A673 (cell line): ENCODE measurements around the gene NHLRC1. TPM values are rescaled to one million over a fixed set of nuclear protein-coding genes. Genes with fewer than 3 reads are reported as not detected.

Experiments
- BruUV-seq: library from RNA; stranded (reverse); fragments of 400-500 nt; replicated peaks from 2 replicates; lab custom pipeline; 2021; lab: Mats Ljungman, UMichigan
- CTCF ChIA-PET: fragments of 300-600 bp; sonication (Branson Sonifier 250); formaldehyde crosslinking; loops from one replicate; lab custom pipeline; 2022; ENCODE audit warnings: antibody characterized with exemption; lab: Charles Lee
- POLR2A ChIA-PET: fragments of 300-600 bp; sonication (Branson Sonifier 250); formaldehyde crosslinking; loops from one replicate; lab custom pipeline; 2022; ENCODE audit warnings: antibody characterized with exemption; ENCODE audit not compliant: low non-redundant PET; lab: Charles Lee
- DNase-seq: peaks from one replicate; pipeline ENCODE4 v3.0.0-alpha.2; 2015; ENCODE audit warnings: low spot score
- H3K27ac ChIP-seq: fragments of 200-600 bp; sonication (generic); 2 replicates; pipeline ENCODE4 v1.5.1; 2016; ENCODE audit warnings: mixed run types, low read depth, mild to moderate bottlenecking, mixed read lengths, antibody characterized with exemption, low read length; ENCODE audit not compliant: poor library complexity, severe bottlenecking
- H3K27me3 ChIP-seq: fragments of 200-600 bp; sonication (generic); replicated peaks from 2 replicates; pipeline ENCODE4 v1.6.1; 2017; ENCODE audit warnings: mixed run types, low read depth, mild to moderate bottlenecking, mixed read lengths, antibody characterized with exemption, low read length; ENCODE audit not compliant: insufficient read depth, poor library complexity
- H3K36me3 ChIP-seq: fragments of 200-600 bp; sonication (generic); 2 replicates; pipeline ENCODE4 v1.6.1; 2016; ENCODE audit warnings: mixed run types, mild to moderate bottlenecking, mixed read lengths, antibody characterized with exemption, low read length; ENCODE audit not compliant: insufficient read depth, poor library complexity, severe bottlenecking
- H3K4me1 ChIP-seq: fragments of 200-600 bp; sonication (generic); 2 replicates; pipeline ENCODE4 v1.6.1; 2017; ENCODE audit warnings: mixed run types, mild to moderate bottlenecking, mixed read lengths, antibody characterized with exemption, low read length; ENCODE audit not compliant: insufficient read depth, poor library complexity, severe bottlenecking
- H3K4me3 ChIP-seq: fragments of 200-600 bp; sonication (generic); 2 replicates; pipeline ENCODE4 v1.5.1; 2016; ENCODE audit warnings: low read depth, mixed run types, mild to moderate bottlenecking, mixed read lengths, low read length; ENCODE audit not compliant: poor library complexity, severe bottlenecking
- H3K9me3 ChIP-seq: fragments of 200-600 bp; sonication (generic); 2 replicates; pipeline ENCODE4 v1.6.1; 2016; ENCODE audit warnings: mixed run types, low read depth, mild to moderate bottlenecking, mixed read lengths, antibody characterized with exemption, low read length; ENCODE audit not compliant: poor library complexity, severe bottlenecking
- EZH2 ChIP-seq: fragments of 200-600 bp; sonication (generic); IDR thresholded peaks from 2 replicates; pipeline ENCODE4 v1.6.1; 2017; ENCODE audit warnings: borderline replicate concordance, low read depth, mild to moderate bottlenecking, mixed read lengths, antibody characterized with exemption, low read length; ENCODE audit not compliant: poor library complexity, severe bottlenecking
- intact Hi-C: fragments of 100-400 bp; cut with micrococcal nuclease; formaldehyde crosslinking; loops from one replicate; pipeline ENCODE4 v1.10.0; 2022; ENCODE audit not compliant: unreplicated experiment
- total RNA-seq: library from RNA; stranded (reverse); gene quantifications from 2 replicates; pipeline ENCODE4 v1.2.3, GENCODE V29; 2021
- TF ChIP-seq, protein P1 (sequence below): fragments of 300-800, 200-600 bp; sonication (generic); conservative IDR thresholded peaks from 2 replicates; pipeline ENCODE4 v1.5.1; 2017; ENCODE audit warnings: low read depth, mild to moderate bottlenecking, antibody characterized with exemption, low read length, moderate library complexity, mixed read lengths

NHLRC1 gene
- total RNA-seq, 1 experiment from 2014 or later = 4.3 TPM

DNA sequence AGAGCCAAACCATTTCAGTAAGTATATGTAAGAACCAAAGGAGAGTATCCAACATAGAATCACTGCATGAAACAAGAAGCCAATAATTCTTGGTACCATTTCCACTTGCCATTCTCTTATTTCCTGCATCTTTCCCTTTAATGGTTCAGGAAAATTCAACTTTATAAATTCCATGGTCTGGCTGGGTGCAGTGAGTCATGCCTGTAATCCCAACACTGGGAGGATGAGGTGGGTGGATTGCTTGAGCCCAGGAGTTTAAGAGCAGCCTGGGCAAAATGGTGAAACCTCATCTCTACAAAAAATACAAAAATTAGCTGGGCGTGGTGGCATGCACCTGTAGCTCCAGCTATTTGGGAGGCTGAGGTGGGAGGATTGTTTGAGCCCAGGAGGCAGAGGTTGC is 21.2 kb downstream of the NHLRC1 start:
- no peak for DNase-seq
- ChIA-PET POLR2A (no interaction called here), CTCF (no interaction called here)
- Histone ChIP-seq H3K4me1 (no peaks in the 10 kb centered on the region), H3K36me3 (no peaks in the 10 kb centered on the region), H3K27me3 (no peaks in the 10 kb centered on the region), H3K4me3 (no peak overlapping the region), H3K27ac (no peak overlapping the region), H3K9me3 (no peaks in the 10 kb centered on the region)
- intact Hi-C loops = no loop called here
- BruUV-seq = no TSS peak
- no peak for TF ChIP-seq EZH2
- TF ChIP-seq, protein P1, sequence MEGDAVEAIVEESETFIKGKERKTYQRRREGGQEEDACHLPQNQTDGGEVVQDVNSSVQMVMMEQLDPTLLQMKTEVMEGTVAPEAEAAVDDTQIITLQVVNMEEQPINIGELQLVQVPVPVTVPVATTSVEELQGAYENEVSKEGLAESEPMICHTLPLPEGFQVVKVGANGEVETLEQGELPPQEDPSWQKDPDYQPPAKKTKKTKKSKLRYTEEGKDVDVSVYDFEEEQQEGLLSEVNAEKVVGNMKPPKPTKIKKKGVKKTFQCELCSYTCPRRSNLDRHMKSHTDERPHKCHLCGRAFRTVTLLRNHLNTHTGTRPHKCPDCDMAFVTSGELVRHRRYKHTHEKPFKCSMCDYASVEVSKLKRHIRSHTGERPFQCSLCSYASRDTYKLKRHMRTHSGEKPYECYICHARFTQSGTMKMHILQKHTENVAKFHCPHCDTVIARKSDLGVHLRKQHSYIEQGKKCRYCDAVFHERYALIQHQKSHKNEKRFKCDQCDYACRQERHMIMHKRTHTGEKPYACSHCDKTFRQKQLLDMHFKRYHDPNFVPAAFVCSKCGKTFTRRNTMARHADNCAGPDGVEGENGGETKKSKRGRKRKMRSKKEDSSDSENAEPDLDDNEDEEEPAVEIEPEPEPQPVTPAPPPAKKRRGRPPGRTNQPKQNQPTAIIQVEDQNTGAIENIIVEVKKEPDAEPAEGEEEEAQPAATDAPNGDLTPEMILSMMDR = no peak

DNA sequence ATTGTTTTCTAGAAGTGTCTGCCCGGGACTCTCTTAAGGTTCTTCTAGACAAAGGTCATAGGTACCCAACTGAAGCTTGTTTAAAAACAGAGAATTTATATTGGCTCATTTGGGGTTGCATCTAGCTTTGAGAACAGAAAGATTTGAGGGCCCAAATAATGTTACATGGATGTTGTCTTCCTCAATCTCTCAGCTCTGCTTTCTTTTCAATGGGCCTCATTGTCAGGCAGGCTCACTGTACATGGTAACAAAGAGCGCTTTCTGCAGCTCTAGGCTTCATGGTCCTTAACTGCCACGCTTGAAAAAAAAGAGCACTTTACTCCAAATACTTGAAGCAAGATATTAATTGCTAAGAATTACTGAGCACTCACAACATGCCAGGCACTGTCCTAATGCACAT is 22.2 kb downstream of the NHLRC1 start:
- POLR2A ChIA-PET = no interaction called here
- Histone ChIP-seq H3K27me3 (no peaks in the 10 kb centered on the region), H3K27ac (no peak overlapping the region), H3K36me3 (no peaks in the 10 kb centered on the region), H3K4me1 (no peaks in the 10 kb centered on the region), H3K9me3 (no peaks in the 10 kb centered on the region), H3K4me3 (no peak overlapping the region)
- intact Hi-C loops = no loop called here
- CTCF ChIA-PET = no interaction called here
- TF ChIP-seq, protein P1 = no peak
- TF ChIP-seq EZH2 = no peak
- BruUV-seq = no TSS peak
- no peak for DNase-seq

DNA sequence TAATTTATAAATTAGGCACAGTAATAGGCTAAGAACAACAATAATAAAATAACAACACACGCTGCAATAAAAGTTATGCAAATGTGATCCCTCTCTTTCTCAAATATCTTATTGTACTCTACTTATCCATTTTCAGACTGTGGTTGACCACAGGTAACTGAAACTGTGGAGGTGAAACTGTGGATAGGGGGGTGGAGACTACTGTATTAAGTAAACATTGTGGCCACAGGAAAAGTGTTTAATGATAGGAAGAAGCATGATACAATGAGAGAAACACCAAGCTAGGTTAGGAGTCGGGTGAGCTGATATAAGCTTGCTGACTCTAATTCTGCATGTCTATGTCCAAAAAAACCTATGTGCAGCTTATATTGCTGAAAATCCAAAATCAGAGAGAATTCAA is 23.0 kb downstream of the NHLRC1 start:
- no TSS peak for BruUV-seq
- Histone ChIP-seq H3K9me3 (no peaks in the 10 kb centered on the region), H3K27ac (no peak overlapping the region), H3K4me3 (no peak overlapping the region), H3K36me3 (no peaks in the 10 kb centered on the region), H3K4me1 (no peaks in the 10 kb centered on the region), H3K27me3 (no peaks in the 10 kb centered on the region)
- intact Hi-C loops = no loop called here
- ChIA-PET POLR2A (no interaction called here), CTCF (no interaction called here)
- no peak for TF ChIP-seq EZH2
- TF ChIP-seq, protein P1 = no peak
- no peak for DNase-seq
